Activated gamma-delta T cell treated with Interleukin-2 at 50 U/mL for 16 hours (primary cell): Measurements from ENCODE around the gene EFCAB6.

Experiments
- DNase-seq: peaks from one replicate; pipeline ENCODE4 v3.0.0-alpha.2; 2020

EFCAB6 gene

DNA sequence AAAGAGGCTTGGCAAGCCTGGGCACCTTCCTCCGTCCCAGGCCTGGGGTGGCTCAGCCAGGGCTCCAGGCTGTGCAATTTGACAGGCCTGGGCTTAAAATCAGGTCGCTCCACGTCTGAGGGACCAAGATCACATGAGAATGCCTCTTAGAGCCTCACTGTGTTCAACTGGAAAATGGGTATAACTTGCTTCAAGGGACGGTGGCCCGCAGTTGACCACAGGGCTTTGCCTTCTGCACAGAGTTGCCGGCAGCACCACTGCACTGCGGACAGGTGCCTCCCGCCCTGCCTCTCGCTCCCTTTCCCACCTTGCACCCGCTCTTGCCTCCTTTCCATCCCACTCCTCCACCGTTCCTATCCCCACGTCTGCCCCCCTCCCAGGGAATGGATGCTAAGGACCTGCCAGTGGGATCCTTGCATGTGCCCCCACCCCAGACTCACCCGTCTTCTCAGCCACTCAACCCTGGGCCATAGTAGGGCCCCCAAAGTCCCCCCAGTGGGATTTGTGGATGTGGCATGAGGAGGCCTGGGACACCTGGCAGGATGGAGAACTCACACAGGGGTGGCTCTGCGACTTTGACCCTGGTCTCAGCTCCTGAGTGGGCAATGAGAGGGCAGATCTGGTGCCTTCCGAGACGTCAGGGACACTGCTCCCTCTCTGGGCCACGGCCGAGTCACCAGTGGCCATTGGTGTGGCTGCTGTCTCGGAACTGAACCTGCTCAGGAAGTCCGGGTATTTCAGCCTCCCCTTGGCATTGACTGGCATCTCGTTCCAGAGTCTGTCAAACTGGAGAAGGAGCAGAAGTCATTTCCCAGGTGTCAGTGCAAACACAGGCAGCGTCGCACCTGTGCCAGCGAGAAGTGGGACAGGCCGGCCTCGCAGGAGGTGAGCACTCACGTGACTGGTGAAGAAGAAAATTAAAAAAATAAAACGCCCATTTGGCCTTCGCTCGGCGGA lies 272.3 kb downstream of the EFCAB6 start:
- no peak for DNase-seq

DNA sequence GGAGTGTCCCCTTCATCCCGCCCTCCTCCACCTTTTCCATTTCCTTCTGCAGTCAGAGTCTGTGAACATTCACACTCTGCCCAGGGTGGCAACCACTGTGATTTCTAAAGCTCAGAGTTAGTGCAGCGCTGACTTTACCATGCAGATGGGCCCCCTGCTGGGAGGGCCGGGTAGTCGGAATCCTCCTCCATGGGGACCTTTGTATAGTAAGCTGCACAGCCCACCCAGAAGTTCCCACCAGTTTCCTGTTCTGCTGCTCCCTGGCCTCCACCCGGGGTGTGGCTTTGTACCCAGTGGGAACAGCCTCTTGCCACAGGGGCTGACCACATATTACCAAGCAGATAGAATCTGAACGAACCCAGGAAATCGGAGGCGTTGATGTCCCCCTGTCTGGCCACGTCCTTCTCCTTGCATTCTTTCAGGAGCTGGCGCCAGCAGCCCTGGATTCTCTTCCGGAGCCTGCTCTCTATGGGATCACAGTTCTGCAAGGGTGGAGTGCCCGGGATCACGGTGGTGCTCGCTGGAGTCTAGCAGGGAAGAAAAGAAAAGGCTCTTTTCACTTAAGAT lies 275.0 kb downstream of the EFCAB6 start:
- DNase-seq, result no peak

DNA sequence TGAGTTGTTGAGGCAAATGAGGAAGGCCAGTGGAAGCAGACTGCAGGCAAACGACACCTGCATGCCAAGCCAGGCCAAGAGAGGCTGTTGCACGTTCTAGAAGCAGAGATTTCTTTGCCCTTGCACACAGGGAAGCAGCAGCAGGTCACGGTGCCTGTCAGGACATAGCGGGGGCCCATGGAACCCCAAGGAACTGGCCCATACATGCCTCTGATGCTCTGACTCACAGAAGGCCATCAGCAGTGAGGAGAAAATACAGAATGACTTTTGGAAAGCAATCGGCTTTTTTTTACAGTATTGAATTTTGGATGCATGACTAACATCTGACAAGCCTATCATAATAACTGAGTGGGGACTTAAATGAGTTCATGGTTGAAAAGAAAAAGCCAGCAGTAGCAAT lies 276.4 kb downstream of the EFCAB6 start:
- DNase-seq, result no peak

DNA sequence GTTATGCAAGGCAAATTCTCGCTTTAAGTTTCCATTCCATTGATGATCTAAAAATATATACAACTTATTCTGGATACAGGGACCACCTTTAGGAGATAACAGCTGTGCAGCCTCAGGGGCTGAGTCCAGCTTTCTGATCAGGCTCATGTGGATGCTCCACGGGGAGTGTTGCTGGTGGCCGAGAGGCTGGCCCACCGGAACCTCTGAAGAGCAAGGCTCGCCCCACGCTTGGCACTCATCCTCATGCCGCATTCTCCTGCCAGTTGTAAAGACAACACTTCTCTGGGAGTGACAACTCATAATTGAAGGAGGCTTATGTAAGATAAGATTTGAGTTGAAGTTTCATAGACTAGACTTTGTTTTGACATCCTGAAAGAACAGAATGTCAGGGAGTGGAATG lies 276.8 kb downstream of the EFCAB6 start:
- DNase-seq, result no peak

DNA sequence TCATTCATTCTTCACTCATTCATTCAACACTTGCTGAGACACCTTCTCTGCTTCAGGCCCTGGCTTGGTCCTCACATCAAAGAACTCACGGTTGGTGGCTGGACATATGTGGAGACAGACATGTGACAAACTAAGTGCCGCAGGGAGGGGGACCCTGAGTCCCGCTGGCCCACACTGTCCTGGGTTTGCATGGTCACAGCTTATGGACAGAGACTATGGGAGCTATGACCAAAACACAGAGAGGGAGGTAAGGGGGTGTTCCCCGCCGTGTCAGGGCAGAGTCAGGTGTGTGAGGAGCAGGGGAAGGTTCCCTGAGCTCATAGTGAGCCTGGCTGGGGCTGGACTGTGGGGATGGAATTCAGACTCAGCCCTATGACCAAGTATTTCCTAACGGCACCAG lies 277.2 kb downstream of the EFCAB6 start:
- DNase-seq, result no peak

DNA sequence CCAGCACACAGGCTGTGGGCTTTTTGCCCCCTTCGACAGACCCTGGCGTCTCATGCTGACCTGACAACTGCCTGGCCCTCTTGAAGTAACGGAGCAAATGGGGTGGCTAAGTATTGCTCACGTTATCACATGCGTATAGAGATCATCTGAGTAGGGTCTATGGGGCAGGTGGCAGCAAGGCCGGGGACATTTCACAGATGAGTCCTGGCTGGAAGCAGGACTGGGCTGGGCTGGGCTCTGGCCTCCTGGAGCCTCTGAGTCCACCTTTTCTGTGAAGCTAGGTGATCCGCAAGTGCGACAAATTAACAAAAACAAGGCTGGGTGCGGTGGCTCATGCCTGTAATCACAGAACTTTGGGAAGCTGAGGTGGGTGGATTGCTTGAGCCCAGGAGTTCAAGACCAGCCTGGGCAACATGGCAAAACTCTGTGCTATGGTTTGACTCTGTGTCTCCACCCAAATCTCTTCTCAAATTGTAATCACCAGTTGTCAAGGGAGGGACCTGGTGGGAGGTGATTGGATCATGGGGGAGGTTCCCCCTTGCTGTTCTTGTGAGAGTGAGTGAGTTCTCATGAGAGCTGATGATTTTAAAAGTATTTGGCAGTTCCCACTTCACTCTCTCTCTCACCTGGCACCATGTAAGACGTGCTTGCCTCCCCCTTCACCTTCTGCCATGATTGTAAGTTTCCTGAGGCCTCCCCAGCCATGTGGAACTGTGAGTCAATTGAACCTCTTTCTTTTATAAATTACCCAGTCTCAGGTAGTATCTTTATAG lies 278.3 kb downstream of the EFCAB6 start:
- DNase-seq, result no peak

DNA sequence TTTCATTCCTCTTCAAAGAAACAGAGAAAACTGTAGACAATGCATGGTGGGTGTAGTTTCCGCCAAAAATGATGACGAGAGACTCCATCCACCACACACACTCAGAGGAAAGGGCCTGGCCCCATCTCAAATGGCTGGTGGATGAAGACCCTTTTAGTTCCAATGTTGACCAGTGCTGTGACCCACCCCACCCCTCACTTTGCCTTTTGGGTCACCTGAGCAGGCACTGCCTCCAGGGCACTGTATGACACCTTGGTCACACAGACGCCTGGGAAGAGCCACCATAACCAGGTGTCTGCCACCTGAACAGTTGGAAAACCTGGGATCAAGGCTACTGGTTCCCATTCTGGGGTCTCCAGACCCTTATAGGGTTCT lies 279.0 kb downstream of the EFCAB6 start:
- DNase-seq, result no peak

DNA sequence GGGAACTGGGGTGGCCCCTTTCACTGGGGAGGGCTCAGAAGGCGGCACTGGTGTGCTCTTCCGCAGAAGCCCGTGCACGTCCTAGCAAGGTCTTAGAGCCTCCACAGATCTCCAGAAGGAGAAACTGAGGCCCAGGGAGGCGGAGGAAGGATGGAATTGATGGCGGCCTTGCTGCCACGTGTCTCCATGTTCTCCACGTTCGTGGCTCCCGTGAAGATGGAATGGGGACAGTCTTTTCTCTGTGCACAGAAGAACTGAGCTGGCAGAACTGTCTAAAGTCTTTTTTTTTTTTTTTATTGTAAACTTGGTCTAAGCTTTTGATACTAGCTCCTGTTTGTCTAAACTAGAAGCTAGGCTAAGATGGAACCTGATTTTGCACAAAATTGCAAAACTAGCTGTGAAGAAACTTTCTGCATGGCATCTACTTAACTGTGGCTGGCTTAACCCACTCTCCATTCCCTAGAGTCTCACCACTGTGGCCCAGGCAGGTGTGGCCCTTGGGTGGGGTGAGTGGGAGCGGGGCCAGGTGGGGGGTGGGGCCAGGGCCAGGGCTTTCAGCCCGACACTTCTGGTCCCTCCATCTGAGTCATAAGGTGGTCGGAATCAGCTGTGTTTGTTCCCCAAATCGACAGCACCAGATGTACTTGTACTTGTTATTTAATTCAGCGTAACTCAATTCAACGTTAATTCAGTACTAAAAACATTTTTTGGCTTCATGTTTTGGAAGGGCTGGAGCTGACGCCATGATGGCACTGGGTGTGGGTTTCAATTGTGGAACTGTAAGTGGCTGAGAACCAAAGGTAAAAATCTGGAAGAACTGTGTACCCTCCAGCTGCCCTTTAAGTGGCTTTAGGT lies 279.6 kb downstream of the EFCAB6 start:
- DNase-seq, result no peak

DNA sequence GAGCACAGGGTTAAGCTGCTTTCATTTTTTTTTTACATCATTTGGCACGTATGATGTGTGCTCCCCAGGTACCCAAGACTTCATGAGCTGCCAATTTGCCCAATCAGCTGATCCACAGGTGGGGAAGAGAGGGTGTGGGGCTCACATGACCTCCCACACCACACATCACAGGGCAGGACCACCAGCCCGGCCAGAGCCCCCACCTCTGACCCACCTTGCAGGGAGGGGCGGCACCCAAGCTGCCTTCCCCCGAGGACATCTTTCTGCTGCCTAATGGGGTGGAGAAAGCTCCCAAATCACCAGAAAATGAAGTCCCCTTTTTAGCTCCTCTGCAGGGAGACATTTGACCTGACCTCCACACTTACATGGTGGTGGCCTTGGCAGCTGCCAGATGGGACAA lies 280.5 kb downstream of the EFCAB6 start:
- DNase-seq, result no peak

DNA sequence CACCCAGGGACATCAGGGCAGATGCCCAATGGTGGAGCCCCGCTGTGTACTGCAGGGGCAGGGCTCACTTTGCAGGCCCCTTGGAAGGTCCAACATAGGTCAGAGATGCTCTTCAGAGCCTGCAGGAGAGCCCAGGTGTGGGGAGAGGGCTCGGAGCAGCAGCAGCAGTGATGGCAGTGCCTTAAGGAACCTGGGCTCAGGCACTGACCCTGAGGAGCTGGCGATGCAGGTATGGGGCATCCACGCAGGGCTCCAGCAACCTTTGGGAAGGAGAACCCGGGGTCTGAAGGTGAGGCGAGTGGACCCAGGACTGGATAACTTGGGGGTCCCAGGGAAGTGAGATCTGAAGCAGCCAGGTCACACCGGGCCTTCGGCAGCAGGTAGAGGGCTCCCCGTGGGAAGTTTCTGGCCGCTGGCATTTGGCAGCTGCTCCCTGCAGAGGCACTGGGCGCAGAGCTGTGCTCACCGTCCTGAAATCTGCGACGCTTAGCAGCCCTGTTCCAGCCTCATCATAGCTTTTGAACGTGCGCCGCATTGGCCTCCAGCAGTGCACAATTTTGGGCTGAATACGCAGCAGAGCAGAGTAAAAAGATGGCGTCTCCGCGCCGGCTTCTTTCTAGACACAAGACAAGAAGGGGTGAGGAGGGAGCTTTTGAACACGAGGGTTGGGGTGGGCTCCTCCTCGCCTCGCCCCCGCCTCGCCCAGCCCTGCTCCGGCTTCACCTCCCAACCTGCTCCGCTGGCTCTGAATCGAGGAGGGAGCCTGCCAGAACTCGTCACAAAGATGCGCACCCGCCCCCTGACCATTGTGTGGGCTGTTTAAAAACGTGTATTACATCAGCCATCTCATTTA lies 281.5 kb downstream of the EFCAB6 start:
- DNase-seq, result no peak

DNA sequence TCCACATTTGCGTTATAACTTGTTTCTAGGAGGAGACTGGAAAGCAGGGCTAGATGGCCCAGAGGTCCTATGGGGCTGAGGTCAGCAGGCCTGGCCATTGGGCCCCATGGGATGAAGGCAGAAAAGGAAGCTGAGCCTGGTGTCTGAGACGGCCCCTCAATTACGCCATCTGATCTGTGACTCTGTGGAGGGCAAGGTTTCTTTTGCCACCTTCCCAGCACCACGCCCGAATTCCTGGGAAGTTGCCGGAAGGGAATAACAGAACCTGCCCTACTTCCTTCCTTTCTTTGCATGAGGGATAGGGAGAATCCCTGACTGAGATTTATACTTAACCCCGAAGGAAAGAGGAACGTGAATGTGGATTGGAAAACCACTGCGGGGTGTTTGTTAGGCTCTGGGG lies 282.2 kb downstream of the EFCAB6 start:
- no peak for DNase-seq

DNA sequence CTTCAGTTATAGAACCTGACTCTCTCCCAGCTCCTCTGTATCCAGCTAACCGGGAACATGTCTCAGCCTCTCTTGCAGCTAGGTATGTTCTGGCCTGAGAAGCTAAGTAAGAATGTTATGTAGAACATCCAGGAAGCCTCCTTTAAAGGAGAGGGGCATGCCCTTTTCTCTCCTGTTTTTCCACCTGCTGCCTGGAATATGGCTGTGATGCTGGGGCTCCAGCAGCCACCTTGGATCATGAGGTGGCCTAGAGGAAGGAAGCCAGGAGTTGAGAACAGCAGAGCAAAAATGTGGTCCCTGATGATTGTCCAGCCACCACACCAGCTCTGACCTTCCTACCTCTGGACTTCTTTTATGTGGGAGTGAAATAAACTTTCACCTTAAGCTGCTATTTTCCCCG lies 282.6 kb downstream of the EFCAB6 start:
- no peak for DNase-seq

DNA sequence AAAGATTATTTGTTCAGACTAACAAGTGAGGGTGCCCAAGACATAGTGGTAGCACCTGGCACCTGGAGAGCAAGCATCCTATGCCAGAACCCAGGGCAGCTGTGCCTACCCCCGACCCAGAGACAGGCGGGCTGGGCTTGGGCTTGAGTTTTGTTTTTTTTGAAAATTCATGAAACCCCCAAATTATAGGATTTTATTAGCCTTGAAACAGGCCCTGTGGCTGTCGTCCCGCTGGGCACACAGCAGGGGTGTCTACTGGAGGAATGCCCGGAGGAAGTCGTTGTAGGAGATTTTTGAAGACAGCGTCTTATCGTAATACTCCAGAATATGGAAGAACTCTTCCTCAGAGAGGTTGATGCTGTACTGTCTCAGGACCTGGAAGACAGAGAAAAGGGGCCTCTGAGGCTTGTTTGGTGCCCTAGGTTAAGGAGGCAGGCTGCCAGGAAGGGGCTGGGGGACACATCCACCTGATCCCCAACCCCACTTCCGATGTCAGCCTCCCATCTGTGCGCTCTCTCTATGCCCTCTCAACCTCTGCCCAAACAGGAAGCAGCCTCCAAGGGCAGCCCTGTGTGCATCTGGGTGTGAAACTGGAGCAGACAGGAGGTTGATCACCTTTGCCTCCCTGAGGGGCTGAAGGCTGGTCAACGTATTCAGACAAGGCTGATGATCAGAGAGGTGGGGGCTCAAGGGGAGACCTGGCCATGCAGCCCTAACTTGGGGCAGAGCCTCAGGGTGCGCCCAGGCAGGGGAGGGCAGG lies 283.3 kb downstream of the EFCAB6 start:
- no peak for DNase-seq

DNA sequence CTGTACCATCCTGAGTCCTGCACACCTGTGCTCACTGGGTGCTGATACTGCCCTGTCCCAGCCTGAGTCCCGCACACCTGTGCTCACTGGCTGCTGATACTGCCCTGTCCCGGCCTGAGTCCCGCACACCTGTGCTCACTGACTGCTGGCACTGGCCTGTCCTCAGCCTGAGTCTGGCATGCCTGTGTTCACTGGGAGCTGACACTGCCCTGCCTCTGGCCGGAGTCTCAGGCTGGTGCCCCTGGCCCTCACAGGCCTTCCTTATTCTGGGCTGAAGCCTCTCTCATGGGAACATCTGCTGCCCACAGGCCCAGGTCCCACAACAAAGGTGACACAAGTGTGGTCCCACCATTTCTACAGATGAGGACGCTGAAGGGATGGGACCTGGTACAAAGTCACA lies 285.2 kb downstream of the EFCAB6 start:
- no peak for DNase-seq

DNA sequence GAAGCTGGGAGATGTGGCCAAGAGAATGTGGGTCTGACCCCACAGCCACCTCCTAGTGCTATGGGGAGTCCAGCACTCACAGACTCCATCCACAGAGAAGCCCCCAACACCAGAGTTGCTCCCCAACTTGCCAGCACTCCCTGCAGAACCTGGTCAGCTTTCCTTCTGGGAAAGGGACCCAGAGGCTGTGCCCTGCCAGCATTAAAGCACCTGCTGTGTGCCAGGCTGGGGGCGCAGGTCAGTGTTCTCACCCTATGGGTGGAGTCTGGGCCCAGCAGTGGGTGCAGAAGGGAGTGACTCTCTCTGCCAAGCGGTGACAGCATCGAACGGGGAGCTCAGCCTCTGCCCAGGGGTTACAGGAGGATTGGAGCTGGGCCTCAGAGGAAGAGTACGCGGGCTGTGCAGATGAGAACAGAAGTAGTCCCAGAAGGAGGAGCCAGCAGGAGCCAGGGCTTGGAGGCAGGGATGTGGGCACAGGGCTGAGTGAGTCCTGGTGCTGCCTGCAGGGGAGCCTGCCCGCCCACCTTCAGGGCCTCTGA lies 285.9 kb downstream of the EFCAB6 start:
- DNase-seq, result no peak

DNA sequence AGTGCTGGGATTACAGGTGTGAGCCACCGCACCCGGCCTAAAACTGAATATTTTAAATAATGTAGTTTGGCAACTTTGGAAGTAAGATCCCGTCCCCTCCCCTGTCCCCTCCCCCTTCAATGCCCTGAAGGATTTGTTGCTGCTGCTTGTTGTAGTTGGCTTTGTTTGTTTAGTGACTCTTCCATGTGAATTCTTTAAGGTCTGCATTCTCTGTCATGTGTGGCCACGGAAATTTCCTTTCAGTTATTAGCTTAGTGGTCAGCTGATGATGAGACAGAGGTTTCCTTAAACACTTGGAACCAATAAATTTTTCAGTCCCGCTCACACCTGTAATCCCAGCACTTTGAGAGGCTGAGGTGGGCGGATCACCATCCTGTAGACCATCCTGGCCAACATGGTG lies 290.4 kb downstream of the EFCAB6 start:
- DNase-seq, result no peak

DNA sequence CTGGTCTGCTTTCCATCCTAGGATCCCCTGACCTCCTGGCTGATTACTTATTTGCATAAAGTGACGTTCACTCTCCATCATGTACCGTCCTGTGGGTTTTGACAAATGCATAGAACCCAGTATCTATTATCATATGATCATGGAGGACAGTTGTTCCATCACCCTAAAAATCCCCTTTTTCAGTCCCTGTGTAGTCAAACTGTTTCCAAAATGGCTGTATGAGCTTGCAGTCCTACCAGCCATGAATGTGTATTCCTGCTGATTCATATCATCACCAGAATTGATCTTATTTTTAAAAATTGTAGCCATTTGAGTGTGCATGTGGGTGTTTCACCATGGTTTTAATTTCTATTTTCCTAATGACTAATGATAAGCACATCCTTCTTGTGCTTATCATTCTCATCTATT lies 291.5 kb downstream of the EFCAB6 start:
- DNase-seq, result no peak

DNA sequence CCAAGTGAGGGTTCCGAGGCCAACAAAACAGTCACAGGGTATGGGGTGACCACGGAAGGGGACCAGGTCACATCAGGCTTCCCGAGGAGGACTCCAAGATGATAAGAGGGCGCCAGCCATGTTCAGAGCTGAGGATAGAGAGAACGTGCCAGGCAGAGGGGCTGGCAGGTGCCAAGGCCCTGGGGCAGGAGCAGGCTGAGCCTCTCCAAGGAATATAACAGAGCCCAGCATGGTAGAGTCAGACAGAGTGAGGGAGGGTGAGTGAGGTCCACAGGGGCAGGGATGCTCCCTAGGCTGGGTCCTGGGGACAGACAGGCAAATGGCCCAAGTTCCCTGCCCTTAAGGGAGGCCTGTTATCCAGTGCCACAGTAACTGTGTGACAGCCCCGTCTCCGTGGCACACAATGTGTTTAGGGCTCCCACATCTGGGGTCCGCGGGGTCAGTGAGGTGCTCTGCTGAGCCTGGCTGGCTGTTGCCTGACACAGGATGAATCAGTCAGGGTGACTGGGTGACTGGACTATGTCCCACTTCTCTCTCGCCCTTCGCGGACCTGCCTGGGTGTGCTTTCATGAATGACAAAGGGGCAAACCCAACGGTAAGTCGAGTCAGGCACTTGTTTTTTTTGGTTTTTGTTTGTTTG lies 295.0 kb downstream of the EFCAB6 start:
- no peak for DNase-seq

DNA sequence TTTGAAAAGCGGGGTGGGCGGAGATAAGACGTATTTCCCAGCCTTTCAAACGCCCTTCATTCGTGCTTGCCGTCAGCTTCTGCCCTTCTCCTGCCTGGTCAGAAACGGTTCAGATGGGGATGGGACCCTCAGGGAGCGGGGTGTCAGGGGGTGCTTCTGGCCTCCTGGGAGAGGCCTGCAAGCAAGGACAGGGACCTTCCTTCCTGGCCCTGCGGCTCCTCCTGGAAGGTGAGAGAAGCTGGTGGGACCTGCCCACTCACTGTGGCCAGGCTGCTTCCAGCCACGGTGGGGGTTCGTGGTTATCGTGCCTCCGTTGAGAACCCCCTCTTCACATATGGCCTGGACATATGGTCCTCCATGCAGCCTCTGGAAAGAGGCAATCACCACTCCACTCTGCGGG lies 295.7 kb downstream of the EFCAB6 start:
- DNase-seq, result no peak

DNA sequence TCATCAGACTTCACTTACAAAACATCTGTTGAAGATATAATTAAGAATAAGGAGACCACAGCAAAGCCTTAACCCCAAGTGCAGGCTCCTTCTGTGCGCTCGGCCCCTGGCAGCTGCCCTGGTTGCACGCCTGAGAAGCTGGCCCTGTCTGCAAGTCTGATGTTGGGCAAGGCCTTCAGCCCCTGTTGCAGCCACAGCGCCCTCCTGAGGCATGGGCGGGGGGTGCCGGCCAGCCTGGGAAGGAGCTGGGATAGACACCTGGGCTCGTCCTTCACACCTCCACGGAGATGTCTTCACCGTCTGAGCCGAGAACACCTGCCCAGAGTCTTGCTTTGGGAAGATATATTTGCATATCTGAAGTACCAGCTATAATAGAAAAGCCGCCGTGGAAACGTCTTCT lies 296.2 kb downstream of the EFCAB6 start:
- DNase-seq, result no peak
